GM19463 (cell line): Measurements from ENCODE around the gene PUDP.
"Not testable (repeated sequence)": the region's sequence is repeated elsewhere in the genome, so short reads cannot be mapped to it uniquely, and the experiment has no call there.

Experiments
- ATAC-seq: cut with Tn5 transposase; IDR thresholded peaks from one replicate; pipeline ENCODE4 v1.9.1; 2021; ENCODE audit warnings: mild to moderate bottlenecking, moderate library complexity; ENCODE audit not compliant: unreplicated experiment

PUDP gene

DNA sequence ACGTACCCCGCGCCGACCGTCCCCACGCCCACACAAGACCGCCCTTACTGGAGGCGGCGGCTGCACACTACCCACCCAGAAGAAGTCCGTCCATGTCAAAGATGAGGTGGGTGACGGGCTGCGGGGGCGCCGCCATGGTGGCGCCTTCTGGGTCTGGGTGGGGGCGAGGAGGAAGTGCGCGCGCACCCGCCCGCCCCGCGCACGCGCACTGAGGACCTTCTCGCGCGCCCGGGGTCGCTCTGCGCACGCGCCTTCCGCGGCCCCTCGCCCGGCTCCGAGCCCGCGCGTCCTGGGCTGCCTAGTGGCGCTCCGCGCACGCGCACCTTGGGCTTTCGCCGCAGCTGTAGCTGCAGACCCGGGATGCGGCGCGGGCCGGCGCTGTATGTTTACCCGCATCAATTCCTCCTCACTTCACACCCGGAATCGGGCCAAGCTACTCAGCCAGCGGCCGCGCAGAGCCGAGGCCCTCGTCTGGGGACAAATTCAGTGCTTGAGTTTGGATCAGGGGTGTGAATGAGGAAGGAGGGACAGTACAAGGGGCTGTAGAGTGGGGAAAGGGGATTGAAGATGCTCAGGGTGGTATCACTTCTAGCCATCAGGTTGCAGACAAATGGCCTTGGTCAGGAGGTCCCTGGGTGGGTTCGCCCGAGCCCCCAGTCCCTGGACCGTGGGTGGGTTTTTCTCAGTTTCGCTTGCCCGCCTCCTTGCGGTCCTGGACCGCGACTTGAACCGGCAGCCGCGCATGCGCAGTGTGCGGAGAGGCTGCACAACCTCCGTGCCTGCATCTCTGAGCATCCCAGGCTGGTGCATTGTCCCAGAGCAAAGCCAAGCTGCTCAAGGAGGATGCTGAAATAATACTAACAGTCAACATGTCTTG, at the start of gene PUDP:
TSS of gene PUDP (minus strand) at position 176 of the 877 bp plus-strand sequence. CDS start at position 136, 40 bp downstream.
- peak; percentile 72 for ATAC-seq

DNA sequence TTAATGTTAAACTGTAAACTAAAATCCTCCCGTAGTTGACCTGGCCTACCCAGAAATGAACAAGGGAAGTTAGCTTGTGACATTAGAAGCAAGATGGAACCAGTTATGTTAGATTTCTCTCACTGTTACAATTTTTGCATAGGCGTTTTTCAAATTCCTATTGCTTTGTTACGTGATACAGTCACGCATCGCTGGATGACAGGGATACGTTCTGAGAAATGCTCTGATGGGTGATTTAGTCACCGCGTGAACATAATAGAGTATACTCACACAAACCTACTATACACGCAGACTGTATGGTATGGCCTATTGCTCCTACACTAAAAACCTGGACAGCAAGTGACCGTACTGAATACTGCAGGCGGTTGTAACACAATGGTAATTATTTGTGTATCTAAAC, 46.7 kb upstream of the PUDP start:
- no peak for ATAC-seq

DNA sequence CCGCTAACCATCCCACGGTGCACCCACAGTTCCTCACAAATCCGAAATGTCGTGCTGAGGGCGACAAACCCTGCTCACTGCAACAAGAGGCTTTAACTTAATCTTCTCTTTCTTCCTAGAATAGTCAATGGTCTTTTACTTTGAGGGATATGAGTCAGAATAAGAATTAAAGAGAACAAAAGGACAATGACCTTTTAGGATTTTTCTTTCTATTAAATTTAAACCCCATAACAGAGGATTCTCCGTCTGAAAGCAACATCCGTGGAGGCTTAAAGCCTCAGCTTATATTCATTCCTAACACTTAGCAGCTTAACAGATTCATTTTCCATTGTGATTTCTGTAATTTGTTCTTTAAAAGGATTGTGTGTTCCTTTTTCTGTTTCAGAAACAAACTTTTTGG, 44.9 kb upstream of the PUDP start:
- no peak for ATAC-seq

DNA sequence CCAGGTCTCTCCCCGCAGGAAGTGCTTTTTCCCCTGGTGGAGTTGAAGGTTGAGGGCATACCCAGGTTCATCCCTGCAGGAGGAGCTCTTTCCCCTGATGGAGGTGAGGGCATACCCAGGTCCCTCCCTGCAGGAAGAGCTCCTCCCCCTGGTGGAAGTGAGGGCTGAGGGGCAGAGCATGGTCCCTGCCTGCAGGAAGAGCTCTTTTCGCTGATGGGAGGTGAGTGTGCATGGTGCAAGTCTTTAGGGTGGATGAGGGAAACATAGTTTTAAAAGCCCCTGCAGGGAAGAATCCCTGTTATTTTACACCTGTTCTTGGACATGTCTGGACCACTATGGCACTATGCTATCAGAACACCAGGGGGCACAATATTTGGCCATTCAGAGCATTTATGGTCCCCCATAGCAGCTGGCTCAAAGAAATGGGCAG, 43.7 kb upstream of the PUDP start:
- peak; percentile 63 for ATAC-seq

DNA sequence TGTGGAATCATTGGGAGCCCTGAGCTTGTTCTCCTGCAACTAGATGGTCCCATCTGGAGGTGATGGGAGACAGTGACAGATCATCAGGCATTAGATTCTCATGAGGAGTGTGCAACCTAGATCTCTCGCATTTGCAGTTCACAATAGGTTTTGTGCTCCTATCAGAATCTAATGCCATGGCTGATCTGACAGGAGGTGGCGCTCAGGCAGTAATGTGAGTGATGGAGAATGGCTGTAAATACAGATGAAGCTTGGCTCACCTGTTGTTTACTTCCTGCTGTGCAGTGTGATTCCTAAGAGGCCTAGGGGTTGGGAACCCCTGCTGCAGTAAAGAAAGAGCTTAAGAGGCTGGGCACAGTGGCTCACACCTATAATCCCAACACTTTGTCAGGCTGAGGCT, 42.2 kb upstream of the PUDP start:
- ATAC-seq: no peak

DNA sequence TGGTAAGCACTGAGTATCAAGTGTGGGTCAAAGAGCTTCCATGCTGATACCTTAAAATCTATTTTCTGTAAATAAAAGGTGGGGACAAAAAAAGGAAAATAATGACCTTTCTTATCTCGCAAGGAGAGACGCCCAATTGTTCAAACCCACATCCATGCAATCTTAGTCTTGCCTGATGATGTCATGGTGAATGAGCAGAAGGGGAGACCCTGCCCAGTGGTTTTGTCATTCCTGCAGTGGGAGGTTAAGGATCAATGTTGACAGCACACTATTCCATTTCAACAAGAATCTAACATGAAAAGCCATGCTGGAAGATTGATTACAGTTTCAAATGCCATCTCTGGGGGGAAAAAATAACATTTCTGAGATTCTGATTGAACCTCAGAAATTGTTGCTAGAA, 40.7 kb upstream of the PUDP start:
- no peak for ATAC-seq

DNA sequence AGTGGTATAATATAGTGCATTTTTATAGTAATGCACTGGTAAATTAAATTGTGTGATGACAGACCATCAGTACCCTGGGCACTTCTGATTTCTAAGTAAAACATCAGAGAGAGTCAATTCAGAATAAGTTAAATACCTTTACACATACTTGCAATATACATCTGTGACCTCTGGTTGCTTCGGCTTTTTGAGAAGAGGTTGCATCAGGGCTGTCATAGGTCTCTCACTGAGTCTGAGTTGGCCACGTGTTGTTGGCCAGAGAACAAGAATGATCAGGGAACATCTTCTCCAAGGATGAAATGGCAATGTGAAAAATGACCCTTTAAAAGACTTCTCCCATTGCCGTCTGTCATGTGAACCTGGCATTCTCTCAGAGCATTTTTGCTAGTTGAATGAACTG, 36.9 kb upstream of the PUDP start:
- ATAC-seq: no peak

DNA sequence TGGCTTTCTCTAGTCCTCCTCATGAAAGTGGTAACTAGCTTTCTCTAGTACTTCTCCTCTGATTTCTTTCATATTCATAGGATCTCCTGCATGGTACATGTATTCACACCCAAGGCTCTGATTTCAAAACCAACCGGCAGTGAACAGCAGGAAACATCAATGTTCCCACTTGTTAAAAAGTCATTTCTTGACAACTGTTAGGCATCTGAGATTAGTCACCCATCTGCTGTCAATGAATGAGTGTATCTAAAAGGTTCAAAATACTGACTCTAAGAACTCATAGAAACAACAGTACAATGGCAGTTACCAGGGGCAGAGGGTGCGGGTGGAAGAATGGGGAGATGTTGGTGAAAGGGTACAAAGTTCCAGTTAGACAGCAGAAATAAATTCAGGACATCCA, 31.5 kb upstream of the PUDP start:
- no peak for ATAC-seq

DNA sequence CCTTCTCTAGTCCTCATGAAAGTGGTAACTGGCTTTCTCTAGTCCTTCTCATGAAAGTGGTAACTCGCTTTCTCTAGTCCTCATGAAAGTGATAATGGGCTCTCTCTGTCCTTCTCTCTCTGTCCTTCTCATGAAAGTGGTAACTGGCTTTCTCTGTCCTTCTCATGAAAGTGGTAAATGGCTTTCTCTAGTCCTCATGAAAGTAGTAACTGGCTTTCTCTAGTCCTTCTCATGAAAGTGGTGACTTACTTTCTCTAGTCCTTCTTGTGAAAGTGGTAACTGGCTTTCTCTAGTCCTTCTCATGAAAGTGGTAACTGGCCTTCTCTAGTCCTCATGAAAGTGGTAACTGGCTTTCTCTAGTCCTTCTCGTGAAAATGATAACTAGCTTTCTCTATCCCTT, 30.9 kb upstream of the PUDP start:
- ATAC-seq: not testable (repeated sequence)

DNA sequence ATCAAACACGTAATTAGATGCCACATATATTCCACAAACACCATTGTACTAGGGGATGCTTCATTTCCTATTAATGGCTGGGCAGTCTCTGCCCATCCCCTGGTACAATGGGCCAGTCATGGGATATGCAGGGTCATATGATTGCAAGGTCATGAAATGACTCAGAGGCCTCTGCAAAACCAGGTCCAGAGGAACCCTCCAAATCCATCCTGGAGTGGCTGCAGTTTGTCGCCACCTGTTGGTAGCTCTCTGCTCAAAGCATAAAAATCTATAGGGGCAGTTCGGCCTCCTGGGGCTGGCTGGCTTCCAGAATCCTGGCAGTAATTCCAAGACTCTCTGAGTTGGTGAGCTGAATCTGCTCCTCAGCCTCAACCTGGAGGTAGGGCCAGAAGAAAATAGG, 22.9 kb upstream of the PUDP start:
- peak; percentile 66 for ATAC-seq

DNA sequence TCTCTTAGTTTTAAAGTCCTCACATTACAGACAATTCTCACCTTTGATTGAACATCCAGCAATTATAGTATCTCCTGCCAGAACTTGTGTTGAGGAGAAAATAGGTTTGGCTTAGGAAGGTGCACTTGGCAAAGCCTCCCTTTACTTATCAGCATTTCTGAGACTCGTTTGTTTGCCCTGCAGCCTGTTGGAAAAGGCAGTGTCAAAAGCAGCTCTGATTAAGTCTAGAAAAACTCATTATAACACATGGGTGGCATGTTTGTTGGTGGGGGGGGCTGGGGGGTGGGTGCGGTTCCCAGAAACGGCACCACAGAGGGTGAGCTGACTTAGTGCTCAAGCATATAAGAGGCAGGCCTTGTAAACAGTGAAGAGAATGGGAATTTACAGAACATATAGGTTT, 21.7 kb upstream of the PUDP start:
- ATAC-seq: no peak

DNA sequence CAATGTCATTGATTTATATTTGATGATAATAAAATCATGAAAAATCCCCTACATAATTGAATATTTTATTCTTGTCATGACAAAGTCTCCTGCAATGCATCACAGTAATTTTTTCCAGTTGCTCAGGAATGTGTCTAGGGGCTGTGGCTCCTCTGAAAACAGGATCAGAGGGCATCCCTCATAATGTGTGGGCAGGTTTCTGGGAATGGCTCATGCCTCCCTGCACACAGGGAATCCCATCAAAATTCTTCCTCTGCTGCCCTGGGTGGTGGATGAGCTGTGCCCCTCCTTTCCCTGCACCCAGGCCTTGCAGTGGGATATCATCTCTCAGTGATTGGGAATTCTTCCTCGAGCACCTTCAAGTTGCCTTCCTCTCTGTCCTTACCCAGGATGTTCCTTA, 20.4 kb upstream of the PUDP start:
- ATAC-seq: no peak

DNA sequence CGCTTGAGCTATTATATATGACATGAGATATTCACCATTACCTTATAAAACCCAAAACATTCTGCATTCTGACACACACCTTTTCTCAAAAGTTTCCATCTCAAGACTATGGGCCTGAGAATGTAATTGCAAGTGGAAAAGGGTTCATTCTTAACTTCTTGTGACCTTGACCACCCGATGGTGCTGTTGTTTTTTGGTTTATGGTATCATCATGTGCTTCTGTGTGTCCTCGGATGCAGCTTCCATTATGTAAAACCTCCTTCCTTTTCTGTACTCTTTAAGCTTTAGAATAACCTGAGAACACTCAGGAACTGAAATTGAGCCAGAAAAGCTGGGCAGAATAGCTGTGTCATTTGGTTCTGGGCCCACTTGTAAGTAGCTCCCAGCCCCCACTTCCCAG, 16.2 kb upstream of the PUDP start:
- no peak for ATAC-seq

DNA sequence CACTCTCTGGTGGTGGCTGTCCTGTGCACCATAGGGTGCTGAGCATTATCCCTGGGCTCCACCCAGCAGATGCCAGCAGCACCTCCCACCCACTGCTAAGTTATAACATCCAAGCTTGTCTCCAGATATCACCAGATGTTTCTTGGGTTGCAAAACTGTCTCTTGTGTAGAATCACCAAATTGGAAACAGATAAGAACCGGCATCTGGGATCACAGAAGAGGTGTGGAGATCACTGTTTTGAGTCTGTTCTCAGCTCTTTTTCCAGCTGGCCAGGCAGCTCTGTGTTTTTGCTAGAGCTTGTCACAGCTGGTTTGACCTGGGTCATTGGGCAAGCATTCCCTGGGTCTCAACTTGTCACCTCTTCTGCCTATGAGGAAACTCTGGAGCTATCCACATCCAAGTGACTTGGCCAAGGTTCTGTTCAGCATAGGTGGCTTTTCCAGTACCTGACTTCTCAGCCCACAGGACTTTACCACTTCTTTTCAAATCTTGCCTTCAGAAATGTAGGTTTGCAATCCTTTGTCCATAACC, 15.3 kb upstream of the PUDP start:
- ATAC-seq: no peak

DNA sequence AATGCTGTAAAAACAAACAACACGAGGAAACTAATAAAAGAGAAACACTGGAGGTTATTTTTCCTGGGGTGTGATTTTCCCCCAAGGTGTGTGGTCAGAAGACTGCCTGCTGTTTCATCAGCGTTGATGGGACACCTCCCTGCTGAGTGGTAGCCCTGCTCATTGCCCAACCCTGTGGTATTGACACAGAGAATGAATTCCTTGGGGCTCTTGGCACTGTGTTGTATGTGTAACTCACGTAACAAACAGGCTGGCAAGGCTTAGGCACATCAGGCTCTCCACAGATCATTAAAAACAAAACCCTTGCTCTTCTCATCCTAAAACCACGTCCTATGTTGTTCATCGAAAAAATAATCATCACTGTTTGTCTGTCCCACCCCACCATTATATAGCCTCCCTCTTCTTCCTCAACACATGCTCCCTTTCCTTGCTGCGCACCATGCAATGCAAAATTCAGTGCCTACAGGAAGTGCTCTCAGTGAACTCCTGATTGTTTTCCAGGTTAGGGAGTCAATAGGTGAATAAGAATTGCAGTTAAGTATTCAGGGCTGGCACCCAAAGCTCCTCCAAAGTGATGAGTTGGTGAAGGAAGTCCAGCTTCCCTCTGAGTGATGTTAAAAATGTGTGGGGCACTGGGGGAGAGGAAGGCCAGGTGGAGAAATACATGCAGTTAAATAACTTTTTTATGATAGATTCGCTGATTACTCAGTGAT, 11.4 kb upstream of the PUDP start:
- no peak for ATAC-seq

DNA sequence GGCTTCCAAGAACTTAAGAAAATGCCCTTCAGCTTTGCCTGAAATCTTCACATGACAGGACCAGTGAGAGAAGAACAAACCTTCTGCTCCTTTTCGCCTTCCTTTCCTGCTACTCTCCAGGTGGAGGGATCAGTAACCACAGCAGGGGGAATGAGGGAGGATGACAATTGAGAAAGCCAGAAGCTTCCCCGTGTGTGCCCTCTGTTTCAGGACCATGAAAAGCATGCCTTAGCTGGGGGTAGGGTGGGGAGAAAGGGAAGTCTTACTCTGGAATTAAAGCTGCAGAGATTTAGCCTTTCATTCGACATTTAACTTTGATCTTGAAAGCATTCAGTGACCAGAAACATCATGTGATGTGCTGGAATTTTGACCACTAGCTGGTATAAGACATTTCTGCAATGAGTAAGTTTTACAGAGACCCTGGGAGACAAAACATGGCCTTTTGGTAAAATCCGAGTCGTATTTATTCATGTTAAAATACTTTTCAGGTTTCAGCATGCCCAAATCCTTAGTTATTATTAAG, 10.6 kb upstream of the PUDP start:
- no peak for ATAC-seq

DNA sequence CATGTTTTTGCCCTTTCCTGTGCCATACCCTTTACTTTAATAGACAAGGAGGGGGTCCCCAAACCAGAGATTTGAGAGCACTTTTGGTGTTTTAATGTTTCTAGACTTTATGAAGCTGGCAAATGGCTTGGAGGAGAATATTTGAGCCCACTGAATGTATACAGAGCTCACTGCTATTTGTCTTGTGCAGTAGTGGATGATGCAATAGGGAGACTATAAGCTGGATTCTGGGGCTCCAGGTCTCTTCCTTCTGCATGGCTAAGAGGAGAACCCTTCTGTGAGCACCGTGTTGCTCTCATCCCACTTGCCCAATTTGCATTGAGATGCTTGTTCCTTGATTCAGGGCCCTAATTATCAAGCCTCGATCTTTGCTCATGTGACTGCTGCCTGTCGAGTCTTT, 8.9 kb upstream of the PUDP start:
- ATAC-seq: no peak

DNA sequence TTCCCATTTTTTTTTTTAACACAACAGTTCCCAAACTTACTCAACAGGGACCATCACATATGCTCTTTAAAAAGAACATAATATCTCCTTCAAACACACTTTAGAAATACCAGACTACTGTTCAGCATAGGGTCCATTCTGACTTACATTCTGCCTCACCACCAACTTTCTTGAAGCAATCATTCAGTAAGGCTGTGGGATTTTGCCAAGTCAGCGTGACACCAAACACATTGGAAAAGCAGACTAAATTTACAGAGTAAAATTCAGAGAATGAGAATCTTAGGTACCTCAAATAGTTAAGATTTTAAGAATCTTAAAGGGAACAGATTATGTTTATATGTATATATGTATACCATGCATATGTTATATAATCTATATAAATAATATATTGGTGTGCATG, 7.2 kb upstream of the PUDP start:
- no peak for ATAC-seq

DNA sequence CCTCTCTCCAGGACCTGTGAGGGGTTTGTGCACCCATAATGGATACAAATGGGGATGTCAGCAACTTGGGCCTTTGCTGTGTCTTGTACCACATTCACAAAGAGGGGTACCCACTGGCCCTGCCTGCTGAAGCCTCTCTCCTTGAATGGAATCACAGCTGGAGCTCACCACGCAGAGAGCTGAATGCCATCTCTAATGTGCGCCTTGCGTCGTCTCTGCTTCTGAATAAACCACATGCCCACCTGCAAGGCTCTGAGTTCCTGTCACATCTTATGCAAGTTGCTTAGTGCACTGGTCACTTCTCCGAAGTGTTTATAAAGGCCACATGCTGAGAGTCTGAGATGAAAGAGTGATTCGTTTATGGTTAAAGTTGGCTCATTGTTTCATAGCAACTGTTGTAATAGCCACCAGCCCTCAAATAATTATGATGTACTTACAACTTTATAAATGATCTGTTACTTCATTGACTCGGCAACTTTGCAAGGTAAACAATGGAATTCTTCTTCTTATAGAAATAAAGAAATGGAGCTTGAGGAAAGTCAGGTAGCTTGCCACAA, 6.2 kb upstream of the PUDP start:
- ATAC-seq: no peak

DNA sequence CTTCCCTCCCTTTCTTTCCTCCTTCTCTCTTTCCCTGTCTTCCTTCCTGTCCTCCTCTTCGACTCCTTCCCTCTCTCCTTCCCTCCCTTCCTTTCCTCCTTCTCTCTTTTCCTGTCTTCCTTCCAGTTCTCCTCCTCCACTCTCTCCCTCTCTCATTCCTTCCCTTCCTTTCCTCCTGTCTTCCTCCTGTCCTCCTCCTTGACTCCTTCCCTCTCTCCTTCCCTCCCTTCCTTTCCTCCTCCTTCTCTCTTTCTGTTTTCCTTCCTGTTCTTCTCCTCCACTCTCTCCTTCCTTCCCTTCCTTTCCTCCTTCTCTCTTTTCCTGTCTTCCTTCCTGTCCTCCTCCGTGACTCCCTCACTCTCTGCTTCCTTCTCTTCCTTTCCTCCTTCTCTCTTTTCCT, 5.3 kb upstream of the PUDP start:
- ATAC-seq: no peak

DNA sequence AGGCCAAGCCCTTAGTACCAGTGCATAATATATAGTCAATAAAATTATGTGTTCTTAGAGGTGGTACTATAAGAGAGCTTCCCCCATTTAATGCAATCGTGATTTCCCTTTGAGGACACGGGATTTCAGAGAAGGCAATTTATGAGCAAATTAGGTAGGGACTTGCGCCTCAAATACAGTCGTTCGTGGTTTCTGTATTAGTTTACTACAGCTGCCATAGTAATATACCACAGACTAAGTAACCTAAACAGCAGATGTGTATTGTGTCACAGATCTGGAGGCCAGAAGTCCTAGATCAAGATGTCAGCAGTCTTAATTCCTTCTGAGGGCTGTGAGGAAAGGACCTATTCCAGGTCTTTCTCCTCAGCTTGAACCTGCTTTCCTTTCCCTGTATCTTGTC, 1.5 kb upstream of the PUDP start:
- no peak for ATAC-seq
